Measurements from ENCODE around the gene ACTG1.

ACTG1 gene

GRCh38 chr17:81460856-81461460 is 51.6 kb downstream of the ACTG1 start:
- DNase-seq = no peak
